Activated T-helper 1 cell treated with Interleukin-2 at 50 U/mL for 16 hours (primary cell): ENCODE data around the gene PRKAG2.
"Not testable (repeated sequence)": the region's sequence is repeated elsewhere in the genome, so short reads cannot be mapped to it uniquely, and the experiment has no call there.

Source experiments
- DNase-seq: peaks from one replicate; pipeline ENCODE4 v3.0.0-alpha.2; 2020; ENCODE audit warnings: low read depth

PRKAG2 gene

GRCh38 chr7:151590850-151591771 lies 285.8 kb downstream of the PRKAG2 start:
- DNase-seq = no peak

DNA sequence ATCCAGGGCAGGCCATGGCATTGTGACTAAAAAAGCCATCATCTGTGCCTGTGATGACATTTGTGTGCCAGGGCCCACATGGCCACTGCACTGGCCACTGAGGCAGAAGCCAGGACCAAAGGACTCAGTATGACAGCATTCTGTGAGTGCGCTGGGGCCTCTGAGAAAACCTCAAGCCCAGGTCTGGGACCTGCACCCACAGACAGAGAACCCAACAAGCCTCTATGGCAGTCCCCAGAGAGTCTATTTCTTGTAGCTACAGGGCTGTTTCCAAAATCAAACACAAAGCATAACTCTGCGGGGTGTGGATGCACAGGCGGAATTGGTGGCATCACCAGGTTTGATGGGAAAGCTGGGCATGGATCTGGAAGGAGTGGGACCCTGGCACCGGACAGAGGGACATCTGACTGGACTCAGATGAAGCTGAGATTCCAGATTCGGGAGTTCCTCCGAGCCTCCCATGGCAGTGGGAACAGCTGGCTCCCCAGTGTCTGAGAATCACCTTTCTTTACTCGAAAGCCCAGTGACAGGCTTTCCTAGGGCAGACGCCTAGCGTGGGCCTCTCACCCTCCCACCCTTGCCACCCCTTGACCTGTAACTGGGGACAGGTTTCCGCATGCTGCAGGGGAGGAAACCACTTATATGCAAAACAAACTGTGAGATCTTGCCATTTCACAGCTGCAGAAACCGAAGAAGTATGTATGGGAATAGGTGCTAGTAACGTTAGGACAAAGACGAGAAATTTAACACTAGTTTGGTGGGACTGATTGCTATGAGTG lies 286.7 kb downstream of the PRKAG2 start:
- no peak for DNase-seq

- DNase-seq = no peak
These were observed 287.9 kb downstream of the PRKAG2 start for GRCh38 chr7:151588982-151589381.

- no peak for DNase-seq
These were observed 290.2 kb downstream of the PRKAG2 start for GRCh38 chr7:151586531-151587260.

GRCh38 chr7:151585744-151586393 lies 291.0 kb downstream of the PRKAG2 start:
- no peak for DNase-seq

GRCh38 chr7:151581741-151582140 lies 295.2 kb downstream of the PRKAG2 start:
- no peak for DNase-seq

DNA sequence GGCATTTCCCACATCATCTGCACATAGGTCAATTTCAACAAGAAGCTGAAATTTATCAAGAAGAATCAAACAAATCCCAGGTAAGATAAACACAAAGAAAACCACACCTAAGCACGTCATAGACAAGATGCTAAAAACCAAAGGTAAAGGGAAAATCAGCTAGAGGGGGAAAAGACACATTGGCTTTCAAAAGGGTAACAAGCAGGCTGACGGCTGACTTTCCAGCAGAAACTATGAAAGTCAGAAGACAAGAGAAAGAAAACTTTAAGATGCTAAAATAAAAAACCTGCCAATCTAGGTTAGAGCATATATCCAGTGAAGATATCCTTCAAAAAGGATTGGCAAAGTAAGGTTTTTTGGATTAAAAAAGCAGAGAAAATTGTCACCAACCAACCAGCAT lies 297.3 kb downstream of the PRKAG2 start:
- no peak for DNase-seq

- DNase-seq = no peak
These were observed 301.5 kb downstream of the PRKAG2 start for GRCh38 chr7:151575410-151575809.

- DNase-seq = not testable (repeated sequence)
These were observed 303.9 kb downstream of the PRKAG2 start for GRCh38 chr7:151573046-151573445.

DNA sequence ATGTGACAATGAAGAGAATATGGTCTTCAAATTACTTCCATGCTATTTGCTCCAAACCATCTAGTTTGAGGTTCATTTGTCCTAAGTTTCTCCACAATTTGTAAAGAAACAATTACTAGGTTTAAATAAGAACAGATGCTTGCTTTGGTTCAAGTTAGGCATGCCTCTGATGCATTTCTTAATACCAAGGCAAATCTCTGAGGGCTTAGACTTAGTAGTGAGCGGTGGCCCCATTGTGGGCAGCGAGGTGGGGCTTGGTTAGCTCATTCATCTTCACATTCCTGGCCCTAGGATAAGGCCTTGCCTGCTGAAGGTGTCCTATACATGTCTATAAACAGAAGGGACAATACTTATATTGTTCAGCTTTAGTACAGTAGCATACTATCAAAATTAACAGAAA lies 304.8 kb downstream of the PRKAG2 start:
- DNase-seq = no peak

DNA sequence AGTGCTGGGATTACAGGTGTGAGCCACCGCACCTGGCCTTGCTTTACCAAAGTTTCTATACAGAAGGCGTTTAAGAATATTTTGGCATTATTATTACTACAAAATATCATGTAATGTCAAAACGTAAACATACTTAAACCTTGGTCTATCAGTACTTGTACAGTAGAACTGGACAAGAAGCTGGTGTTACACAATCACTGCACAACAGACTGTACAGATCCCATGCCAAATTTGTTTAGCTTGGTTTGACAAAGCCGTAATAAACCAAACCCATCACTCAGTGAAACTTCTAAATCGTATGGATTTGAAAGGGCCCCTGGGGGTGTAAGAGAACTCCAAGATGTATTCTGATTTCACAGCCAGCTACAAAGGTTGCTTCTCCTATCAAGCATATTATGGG lies 305.4 kb downstream of the PRKAG2 start:
- DNase-seq = no peak

- DNase-seq = no peak
These were observed 306.5 kb downstream of the PRKAG2 start for GRCh38 chr7:151570366-151570915.

GRCh38 chr7:151568956-151569940 lies 307.7 kb downstream of the PRKAG2 start:
- DNase-seq = no peak

DNA sequence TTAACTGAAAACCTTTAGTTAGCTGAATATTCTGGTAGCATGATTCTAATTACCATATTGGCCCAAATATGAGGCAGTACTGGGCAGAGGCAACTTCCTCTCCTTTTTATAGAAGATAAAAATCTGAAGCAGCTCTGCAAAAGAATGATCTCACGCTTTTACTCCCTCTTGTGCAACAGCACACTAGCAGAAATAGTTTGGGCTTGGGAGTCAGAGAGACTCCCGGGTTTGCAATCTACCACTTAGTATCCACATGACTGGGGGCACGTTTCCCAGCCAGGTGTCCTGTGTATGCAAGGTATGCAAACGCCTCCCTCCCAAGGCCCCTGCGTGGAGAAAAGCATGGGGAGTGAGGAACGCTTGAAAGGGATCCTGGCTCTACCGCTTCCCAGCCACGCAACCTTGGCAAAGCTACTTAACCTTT lies 310.0 kb downstream of the PRKAG2 start:
- no peak for DNase-seq

GRCh38 chr7:151565541-151565940 lies 311.4 kb downstream of the PRKAG2 start:
- no peak for DNase-seq

- DNase-seq = no peak
These were observed 316.7 kb downstream of the PRKAG2 start for GRCh38 chr7:151560243-151560642.

DNA sequence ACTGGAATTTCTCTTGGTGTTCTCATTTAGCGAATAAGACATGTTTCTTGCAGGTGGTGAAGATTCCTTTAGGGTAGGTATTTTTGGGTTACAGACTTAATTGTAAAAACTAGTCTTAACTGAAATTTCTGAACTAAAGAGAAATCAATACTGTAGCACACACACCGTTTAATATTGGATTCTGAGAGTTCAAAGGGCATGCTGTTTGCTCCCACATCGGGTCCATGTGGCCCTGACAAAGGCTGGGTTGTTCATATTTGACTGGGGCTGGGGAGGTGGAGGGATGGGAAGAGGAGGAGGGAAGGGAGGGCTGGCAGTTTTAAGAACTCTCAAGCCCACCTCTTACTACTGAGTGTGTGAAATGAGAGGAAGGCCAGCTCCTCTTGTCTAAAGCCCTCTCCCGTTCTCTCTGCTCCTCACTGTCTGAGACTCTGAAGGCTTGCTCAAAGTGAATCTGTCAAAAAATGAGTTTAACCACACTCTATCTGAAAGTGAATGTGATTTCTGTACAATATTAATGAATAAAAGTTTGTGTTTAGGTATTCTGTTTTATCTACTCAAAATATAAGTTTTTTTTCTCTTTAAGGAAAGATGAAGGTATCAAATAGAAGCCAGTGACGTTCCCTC lies 317.2 kb downstream of the PRKAG2 start:
- DNase-seq = no peak

GRCh38 chr7:151558575-151558974 lies 318.3 kb downstream of the PRKAG2 start:
- no peak for DNase-seq

- DNase-seq = no peak
These were observed 320.3 kb downstream of the PRKAG2 start for GRCh38 chr7:151556592-151556991.

DNA sequence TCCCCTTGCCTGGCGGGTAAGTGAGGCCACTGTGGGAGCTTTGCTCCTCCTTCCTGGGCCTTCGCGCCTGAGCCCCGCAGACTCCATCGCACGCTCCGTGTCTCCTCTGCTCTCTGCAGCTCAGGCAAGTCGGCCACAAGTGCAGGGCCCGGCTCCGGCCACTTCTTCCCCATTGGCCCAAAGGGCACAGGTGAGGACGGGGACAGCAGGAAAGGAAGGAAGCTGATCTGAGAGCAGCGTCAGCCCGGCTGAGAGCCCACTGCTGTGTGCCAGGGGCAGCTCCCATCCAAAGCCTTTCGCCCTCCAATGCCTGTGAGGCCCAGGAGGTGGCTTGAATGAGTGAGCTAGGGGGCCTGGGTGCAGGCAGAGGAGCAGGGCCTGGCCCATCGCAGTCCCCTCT lies 323.6 kb downstream of the PRKAG2 start:
- no peak for DNase-seq
